Memory B cell (primary cell): Measurements from ENCODE around the gene RASA2.

ENCODE experiments used
- ATAC-seq: fragments of 150-1000 bp; cut with Tn5 transposase; 2 replicates; pipeline ENCODE4 v1.10.0; 2021; ENCODE audit warnings: low read depth, mild to moderate bottlenecking, moderate library complexity
- DNase-seq, 2 donors: peaks; one replicate each; pipeline ENCODE4 v3.0.0; 2022; ENCODE audit warnings: low spot score in 2 of 2
- H3K27ac Mint-ChIP-seq: one replicate; pipeline ENCODE4 v1.8.0; 2022; ENCODE audit warnings: mild to moderate bottlenecking, moderate library complexity, mixed read lengths
- H3K27me3 Mint-ChIP-seq: one replicate; pipeline ENCODE4 v1.8.0; 2022; ENCODE audit warnings: mixed read lengths
- H3K36me3 Mint-ChIP-seq: one replicate; pipeline ENCODE4 v1.8.0; 2022; ENCODE audit warnings: mild to moderate bottlenecking, mixed read lengths
- H3K4me1 Mint-ChIP-seq: one replicate; pipeline ENCODE4 v1.8.0; 2022; ENCODE audit warnings: mixed read lengths
- H3K4me3 Mint-ChIP-seq: one replicate; pipeline ENCODE4 v1.8.0; 2022; ENCODE audit warnings: mild to moderate bottlenecking, moderate library complexity, mixed read lengths
- H3K9me3 Mint-ChIP-seq: one replicate; pipeline ENCODE4 v1.8.0; 2022; ENCODE audit warnings: mixed read lengths

The RASA2 gene

DNA sequence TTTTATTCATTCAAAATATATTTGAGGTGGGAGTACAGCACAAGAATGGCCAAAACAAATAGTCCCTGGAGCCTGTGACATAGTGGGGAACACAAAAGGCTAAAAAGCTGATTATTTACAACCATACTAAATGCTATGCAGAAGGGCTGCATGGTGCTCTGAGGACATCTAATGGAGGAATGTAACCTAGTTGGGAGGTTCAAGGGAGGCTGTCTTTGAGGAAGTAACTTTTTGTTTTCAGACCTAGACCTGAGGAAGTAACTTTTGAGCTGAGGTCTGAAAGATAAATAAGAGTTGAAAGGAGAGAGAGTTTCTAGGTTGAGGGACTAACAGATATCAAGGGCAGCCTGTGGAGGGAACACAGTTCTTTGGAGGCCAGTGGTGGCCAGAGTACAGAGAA is 34.8 kb upstream of the RASA2 start:
- Mint-ChIP-seq H3K4me3 (no peak overlapping the region), H3K9me3 (no peaks in the 10 kb centered on the region), H3K27me3 (peaks cover 4% of the 10 kb centered on the region), H3K4me1 (peaks cover 4% of the 10 kb centered on the region), H3K27ac (no peak overlapping the region), H3K36me3 (peaks cover 2% of the 10 kb centered on the region)
- ATAC-seq (peak; percentile 98), DNase-seq (peak in 1 of 2 donors; percentile 56)

DNA sequence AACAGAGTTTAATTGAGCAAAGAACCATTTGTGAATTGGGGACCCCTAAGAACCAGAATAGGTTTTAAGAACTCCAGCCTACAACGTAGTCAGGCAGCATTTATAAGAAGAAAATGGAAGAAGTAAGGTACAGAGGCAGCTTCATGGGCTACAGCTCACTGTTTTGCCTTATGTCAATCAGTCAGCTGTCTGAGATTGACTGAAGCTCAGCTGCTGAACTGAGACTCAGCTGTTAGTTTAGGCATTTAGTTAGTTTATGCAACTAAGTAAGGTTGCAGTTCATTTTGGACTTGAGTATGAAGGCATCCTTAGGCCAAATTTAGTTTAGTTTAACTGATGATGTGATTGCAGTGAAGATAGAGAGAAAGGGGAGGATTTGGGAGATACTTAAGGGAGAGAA is 34.1 kb upstream of the RASA2 start:
- peaks cover 4% of the 10 kb centered on the region for H3K27me3 Mint-ChIP-seq
- peaks cover 4% of the 10 kb centered on the region for H3K4me1 Mint-ChIP-seq
- ATAC-seq = no peak
- H3K9me3 Mint-ChIP-seq = no peaks in the 10 kb centered on the region
- no peaks in the 10 kb centered on the region for H3K36me3 Mint-ChIP-seq
- no peak overlapping the region for H3K4me3 Mint-ChIP-seq
- no peak overlapping the region for H3K27ac Mint-ChIP-seq
- no peak for DNase-seq

GRCh38 chr3:141454054-141454453 is 32.8 kb upstream of the RASA2 start:
- ATAC-seq (no peak), DNase-seq (no peak)
- Mint-ChIP-seq H3K36me3 (no peaks in the 10 kb centered on the region), H3K4me3 (no peak overlapping the region), H3K27ac (no peak overlapping the region), H3K9me3 (no peaks in the 10 kb centered on the region), H3K27me3 (peaks cover 4% of the 10 kb centered on the region), H3K4me1 (peaks cover 4% of the 10 kb centered on the region)

- Mint-ChIP-seq H3K4me3 (no peak overlapping the region), H3K4me1 (peaks cover 6% of the 10 kb centered on the region), H3K36me3 (no peaks in the 10 kb centered on the region), H3K27me3 (peaks cover 4% of the 10 kb centered on the region), H3K9me3 (no peaks in the 10 kb centered on the region), H3K27ac (no peak overlapping the region)
- DNase-seq (peak in 1 of 2 donors; percentile 53), ATAC-seq (peak; percentile 55)
These were observed 31.8 kb upstream of the RASA2 start for GRCh38 chr3:141454906-141455602.

DNA sequence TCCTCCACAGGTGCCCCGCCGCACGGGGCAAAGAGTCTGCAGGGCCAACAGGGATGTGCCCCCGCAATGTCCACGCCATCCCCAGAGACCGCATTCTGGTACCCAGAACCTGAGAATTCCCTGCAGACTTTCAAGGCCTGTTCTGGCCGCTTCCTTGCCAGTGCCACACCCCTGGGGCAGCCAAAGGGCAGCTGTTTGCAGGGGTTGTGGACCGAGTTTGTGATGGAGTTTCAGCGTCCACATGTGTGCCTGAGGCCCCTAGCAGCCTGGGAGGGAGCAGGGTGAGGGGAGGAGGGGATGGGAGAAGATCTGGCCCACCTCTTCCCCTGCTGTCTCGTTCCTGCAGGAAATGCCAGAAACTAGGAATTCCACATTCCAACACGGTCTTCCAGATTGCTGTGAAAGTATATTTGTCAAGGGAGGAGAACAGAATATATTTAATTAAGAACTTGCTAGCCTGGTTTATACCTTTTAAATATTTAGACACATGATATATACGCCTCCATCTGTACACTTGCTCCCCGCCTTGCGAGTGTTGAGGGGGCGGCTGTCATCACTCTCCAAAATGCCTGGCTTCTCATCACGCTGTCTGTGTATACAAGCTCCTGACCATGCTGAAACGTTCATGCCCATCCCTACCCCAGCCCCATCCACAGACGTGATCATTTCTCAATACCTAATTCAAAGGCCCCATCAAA is 31.1 kb upstream of the RASA2 start:
- no peak for ATAC-seq
- Mint-ChIP-seq H3K36me3 (no peaks in the 10 kb centered on the region), H3K27me3 (peaks cover 4% of the 10 kb centered on the region), H3K27ac (no peak overlapping the region), H3K4me1 (peaks cover 7% of the 10 kb centered on the region), H3K9me3 (no peaks in the 10 kb centered on the region), H3K4me3 (no peak overlapping the region)
- no peak for DNase-seq

GRCh38 chr3:141456301-141456625 is 30.6 kb upstream of the RASA2 start:
- Mint-ChIP-seq H3K4me3 (no peak overlapping the region), H3K27ac (no peak overlapping the region), H3K9me3 (no peaks in the 10 kb centered on the region), H3K4me1 (peaks cover 8% of the 10 kb centered on the region), H3K36me3 (no peaks in the 10 kb centered on the region), H3K27me3 (peaks cover 4% of the 10 kb centered on the region)
- no peak for DNase-seq
- no peak for ATAC-seq

- no peak overlapping the region for H3K27ac Mint-ChIP-seq
- no peak overlapping the region for H3K4me3 Mint-ChIP-seq
- H3K9me3 Mint-ChIP-seq = no peaks in the 10 kb centered on the region
- peaks cover 4% of the 10 kb centered on the region for H3K27me3 Mint-ChIP-seq
- DNase-seq (no peak), ATAC-seq (no peak)
- peaks cover 16% of the 10 kb centered on the region for H3K4me1 Mint-ChIP-seq
- H3K36me3 Mint-ChIP-seq = no peaks in the 10 kb centered on the region
These were observed 29.1 kb upstream of the RASA2 start for GRCh38 chr3:141457624-141458236.

GRCh38 chr3:141459008-141459407 is 27.8 kb upstream of the RASA2 start:
- no peaks in the 10 kb centered on the region for H3K9me3 Mint-ChIP-seq
- no peak overlapping the region for H3K4me3 Mint-ChIP-seq
- H3K27ac Mint-ChIP-seq = no peak overlapping the region
- peaks cover 4% of the 10 kb centered on the region for H3K27me3 Mint-ChIP-seq
- no peak for ATAC-seq
- H3K36me3 Mint-ChIP-seq = no peaks in the 10 kb centered on the region
- H3K4me1 Mint-ChIP-seq = peaks cover 16% of the 10 kb centered on the region
- DNase-seq = no peak

DNA sequence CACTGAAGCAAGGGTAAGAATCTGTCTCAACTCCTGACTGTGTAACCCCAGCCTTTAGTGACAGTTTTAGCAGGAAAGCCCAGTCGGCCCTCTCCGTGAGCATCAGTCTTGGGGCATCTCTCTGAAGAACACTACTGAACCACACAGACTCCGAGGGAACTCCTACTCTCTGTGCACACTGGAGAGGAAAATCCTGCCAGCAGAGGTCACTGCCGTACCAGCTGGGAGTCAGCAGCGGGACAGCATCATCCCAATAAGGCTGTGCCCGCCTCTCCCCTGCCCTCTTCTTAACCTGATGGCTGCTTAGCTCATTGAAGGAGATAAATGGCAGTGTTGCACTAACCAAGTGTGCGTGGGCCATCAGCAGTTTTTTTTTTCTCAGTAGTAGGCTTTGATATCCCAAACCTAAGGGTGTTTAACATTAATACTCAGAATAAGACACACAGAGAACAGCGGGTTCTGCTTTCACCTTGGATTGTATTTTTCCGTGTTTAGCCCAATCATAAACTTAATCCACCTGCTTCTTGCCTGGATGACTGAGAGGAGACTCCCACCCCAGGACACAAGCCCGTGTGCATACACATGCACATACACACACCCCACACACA is 26.6 kb upstream of the RASA2 start:
- no peak overlapping the region for H3K27ac Mint-ChIP-seq
- peaks cover 4% of the 10 kb centered on the region for H3K27me3 Mint-ChIP-seq
- peak; percentile 95 for ATAC-seq
- peak; percentile 77 to 84 for DNase-seq
- peaks cover 12% of the 10 kb centered on the region for H3K4me1 Mint-ChIP-seq
- H3K36me3 Mint-ChIP-seq = peaks cover 2% of the 10 kb centered on the region
- peaks cover 3% of the 10 kb centered on the region for H3K9me3 Mint-ChIP-seq
- H3K4me3 Mint-ChIP-seq = no peak overlapping the region

DNA sequence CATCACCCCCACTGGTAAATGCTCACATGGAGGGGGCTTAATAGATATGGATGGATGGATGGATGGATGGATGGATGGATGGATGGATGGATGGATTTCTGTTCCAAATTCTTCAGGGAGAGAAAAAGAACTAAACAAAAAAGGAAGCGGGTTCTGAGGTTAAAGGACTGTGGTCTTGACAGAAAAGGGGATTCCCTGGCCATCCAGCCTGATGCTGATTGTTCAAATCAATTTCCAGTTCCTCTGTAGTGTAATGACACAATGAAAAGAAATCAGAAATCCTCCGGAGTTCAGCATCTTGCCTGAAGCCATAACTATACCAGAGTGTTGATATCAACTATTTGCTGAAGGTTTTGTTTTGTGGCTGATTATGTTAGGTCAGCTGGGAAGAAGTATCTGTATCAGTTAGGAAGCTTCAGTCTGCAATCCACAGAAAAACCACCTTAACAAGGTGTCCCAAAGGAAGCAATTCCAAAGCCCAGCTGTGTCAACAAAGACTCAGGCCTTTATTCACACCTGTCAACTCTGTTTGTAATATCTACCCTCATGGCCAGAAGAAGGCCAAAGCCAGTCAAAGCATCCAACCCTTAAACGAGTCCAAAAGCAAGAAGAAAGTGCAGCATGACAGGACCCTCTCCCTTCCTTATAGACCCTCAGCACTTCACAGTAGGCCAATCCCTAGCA is 24.5 kb upstream of the RASA2 start:
- DNase-seq = peak in 1 of 2 donors; percentile 22
- no peak overlapping the region for H3K4me3 Mint-ChIP-seq
- H3K27ac Mint-ChIP-seq = peak overlapping the region; percentile 28
- peaks cover 3% of the 10 kb centered on the region for H3K9me3 Mint-ChIP-seq
- no peaks in the 10 kb centered on the region for H3K27me3 Mint-ChIP-seq
- peaks cover 12% of the 10 kb centered on the region for H3K4me1 Mint-ChIP-seq
- H3K36me3 Mint-ChIP-seq = peaks cover 2% of the 10 kb centered on the region
- peak; percentile 72 for ATAC-seq

DNA sequence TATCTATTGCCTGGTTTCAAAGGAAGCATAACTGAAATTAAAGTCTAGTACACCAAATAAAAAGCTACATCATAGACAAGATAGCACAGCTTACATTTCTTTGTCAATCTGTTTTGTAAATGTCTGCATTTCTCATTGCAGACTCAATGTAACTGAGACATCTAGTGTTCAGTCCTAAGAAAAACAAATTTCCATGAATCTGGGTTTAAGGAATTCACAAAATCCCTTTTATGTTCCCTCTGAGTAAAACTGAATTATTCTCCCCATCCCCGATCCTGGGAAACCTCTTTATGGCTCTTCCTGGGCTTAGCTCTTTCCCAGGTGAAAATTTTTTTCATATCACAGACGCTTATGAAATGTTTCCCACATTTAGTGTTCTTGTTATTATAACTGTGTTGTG is 21.6 kb upstream of the RASA2 start:
- H3K36me3 Mint-ChIP-seq = peaks cover 2% of the 10 kb centered on the region
- DNase-seq = no peak
- H3K4me1 Mint-ChIP-seq = peaks cover 9% of the 10 kb centered on the region

GRCh38 chr3:141466633-141467169 is 20.1 kb upstream of the RASA2 start:
- Mint-ChIP-seq H3K27me3 (no peaks in the 10 kb centered on the region), H3K9me3 (peaks cover 6% of the 10 kb centered on the region), H3K27ac (no peak overlapping the region), H3K36me3 (peaks cover 2% of the 10 kb centered on the region), H3K4me3 (no peak overlapping the region), H3K4me1 (peaks cover 12% of the 10 kb centered on the region)
- ATAC-seq (no peak), DNase-seq (no peak)

More for the DNA sequence above, 21.6 kb upstream of the RASA2 start:
- no peak for ATAC-seq
- H3K27ac Mint-ChIP-seq = no peak overlapping the region
- H3K4me3 Mint-ChIP-seq = no peak overlapping the region
- H3K9me3 Mint-ChIP-seq = peaks cover 6% of the 10 kb centered on the region
- H3K27me3 Mint-ChIP-seq = no peaks in the 10 kb centered on the region

DNA sequence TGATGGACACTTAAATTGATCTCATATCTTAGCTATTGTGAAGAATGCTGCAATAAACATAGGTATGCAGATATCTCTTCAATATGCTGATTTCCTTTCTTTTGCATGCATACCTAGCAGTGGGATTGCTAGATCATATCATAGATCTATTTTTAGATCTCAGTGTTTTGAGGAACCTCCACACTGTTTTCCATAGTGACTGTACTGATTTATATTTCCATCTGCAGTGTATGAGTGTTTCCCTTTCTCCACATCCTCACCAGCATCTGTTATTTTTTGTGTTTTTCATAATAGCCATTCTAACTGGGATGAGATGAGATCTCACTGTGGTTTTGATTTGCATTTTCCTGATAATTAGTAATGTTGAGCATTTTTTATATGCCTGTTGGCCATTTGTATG is 17.1 kb upstream of the RASA2 start:
- no peak overlapping the region for H3K27ac Mint-ChIP-seq
- no peak for ATAC-seq
- H3K4me3 Mint-ChIP-seq = no peak overlapping the region
- no peaks in the 10 kb centered on the region for H3K36me3 Mint-ChIP-seq
- no peak for DNase-seq
- no peaks in the 10 kb centered on the region for H3K27me3 Mint-ChIP-seq
- peaks cover 4% of the 10 kb centered on the region for H3K4me1 Mint-ChIP-seq
- peaks cover 3% of the 10 kb centered on the region for H3K9me3 Mint-ChIP-seq

- ATAC-seq = no peak
- Mint-ChIP-seq H3K4me3 (no peak overlapping the region), H3K36me3 (no peaks in the 10 kb centered on the region), H3K27me3 (no peaks in the 10 kb centered on the region), H3K4me1 (peaks cover 7% of the 10 kb centered on the region), H3K9me3 (peaks cover 3% of the 10 kb centered on the region), H3K27ac (no peak overlapping the region)
- no peak for DNase-seq
These were observed 15.7 kb upstream of the RASA2 start for GRCh38 chr3:141471160-141471559.
